Activated CD4-positive, alpha-beta T cell treated with anti-CD3 and anti-CD28 coated beads, Interleukin-2, Interleukin-6, amounts not matched to agents 100 ng/mL and 50 ng/mL, durations not matched to agents 16 hours and 8 hours (primary cell): ENCODE data around the gene RBM17.
"Not testable (repeated sequence)": the region's sequence is repeated elsewhere in the genome, so short reads cannot be mapped to it uniquely, and the experiment has no call there.

Source experiments
- DNase-seq: peaks from one replicate; pipeline ENCODE4 v3.0.0-alpha.2; 2020

Gene RBM17

GRCh38 chr10:6163364-6164270 is 74.8 kb downstream of the RBM17 start:
- DNase-seq = peak; percentile 94

- peak; percentile 32 for DNase-seq
Measured at GRCh38 chr10:6164271-6165095, 75.6 kb downstream of the RBM17 start.

GRCh38 chr10:6165221-6165725 is 76.4 kb downstream of the RBM17 start:
- DNase-seq = no peak

GRCh38 chr10:6165933-6166332 is 77.1 kb downstream of the RBM17 start:
- not testable (repeated sequence) for DNase-seq
